Liver (tissue), 9 donors: ENCODE data around the gene HFM1. TPM values are rescaled to one million over a fixed set of nuclear protein-coding genes. Genes with fewer than 3 reads are reported as not detected.
"Not testable (repeated sequence)": the region's sequence is repeated elsewhere in the genome, so short reads cannot be mapped to it uniquely, and the experiment has no call there.

Experiments
- DNase-seq: peaks from one replicate; pipeline ENCODE4 v3.0.0-alpha.2; 2017; ENCODE audit warnings: low spot score
- H3K27ac ChIP-seq, 2 donors: one replicate each; pipeline ENCODE4 v1.7.0; 2013; ENCODE audit warnings: inconsistent platforms in 2 of 2, low read length in 2 of 2, control low read depth in 1 of 2, low read depth in 1 of 2, mild to moderate bottlenecking in 1 of 2
- H3K27me3 ChIP-seq, 4 donors: one replicate each; pipeline versions ENCODE4 v1.6.1 to v1.7.0; 2013; ENCODE audit warnings: low read length in 3 of 4, inconsistent platforms in 1 of 4, mild to moderate bottlenecking in 1 of 4, moderate library complexity in 1 of 4; ENCODE audit not compliant: control insufficient read depth in 4 of 4, insufficient read depth in 4 of 4
- H3K36me3 ChIP-seq, 4 donors: one replicate each; pipeline versions ENCODE4 v1.6.1 to v1.7.0; 2013; ENCODE audit warnings: low read length in 3 of 4, mild to moderate bottlenecking in 3 of 4, low read depth in 1 of 4, moderate library complexity in 1 of 4; ENCODE audit not compliant: control insufficient read depth in 4 of 4, insufficient read depth in 3 of 4
- H3K4me1 ChIP-seq, 4 donors: one replicate each; pipeline versions ENCODE4 v1.6.1 to v1.7.0; 2013; ENCODE audit warnings: low read length in 3 of 4, mild to moderate bottlenecking in 3 of 4, moderate library complexity in 1 of 4; ENCODE audit not compliant: control insufficient read depth in 4 of 4, insufficient read depth in 4 of 4
- H3K4me3 ChIP-seq, 3 donors: one replicate each; pipeline versions ENCODE4 v1.6.1 to v1.7.0; 2013; ENCODE audit warnings: low read length in 3 of 3, control low read depth in 1 of 3, low read depth in 1 of 3, mild to moderate bottlenecking in 1 of 3
- H3K9ac ChIP-seq, 2 donors: one replicate each; pipeline ENCODE4 v1.7.0; 2013; ENCODE audit warnings: low read length in 2 of 2, mild to moderate bottlenecking in 2 of 2, moderate library complexity in 2 of 2, control low read depth in 1 of 2, low read depth in 1 of 2
- H3K9me3 ChIP-seq, 4 donors: one replicate each; pipeline versions ENCODE4 v1.6.1 to v1.7.0; 2013; ENCODE audit warnings: low read length in 3 of 4; ENCODE audit not compliant: control insufficient read depth in 4 of 4
- EGR1 ChIP-seq, 2 donors: IDR thresholded peaks; 2 replicates each; pipeline ENCODE4 v1.6.1; 2016 to 2018; ENCODE audit warnings: antibody characterized with exemption in 2 of 2, low read depth in 2 of 2
- FOXA1 ChIP-seq: IDR thresholded peaks from 2 replicates; pipeline ENCODE4 v1.6.1; 2016; ENCODE audit warnings: antibody characterized with exemption
- FOXA2 ChIP-seq: IDR thresholded peaks from 2 replicates; pipeline ENCODE4 v1.6.1; 2016; ENCODE audit warnings: antibody characterized with exemption
- GABPA ChIP-seq, 2 donors: IDR thresholded peaks in 1 of 2; conservative IDR thresholded peaks in 1 of 2; 2 replicates each; pipeline ENCODE4 v1.6.1; 2016; ENCODE audit warnings: antibody characterized with exemption in 2 of 2, mild to moderate bottlenecking in 1 of 2, moderate library complexity in 1 of 2
- HNF4A ChIP-seq, 2 donors: conservative IDR thresholded peaks; 2 replicates each; pipeline ENCODE4 v1.6.1; 2016; ENCODE audit warnings: antibody characterized with exemption in 2 of 2, mild to moderate bottlenecking in 2 of 2
- HNF4G ChIP-seq: IDR thresholded peaks from 2 replicates; pipeline ENCODE4 v1.6.1; 2016; ENCODE audit warnings: antibody characterized with exemption
- JUND ChIP-seq, 2 donors: IDR thresholded peaks; 2 replicates each; pipeline ENCODE4 v1.6.1; 2016; ENCODE audit warnings: antibody characterized with exemption in 2 of 2
- NR2F2 ChIP-seq: IDR thresholded peaks from 2 replicates; pipeline ENCODE4 v1.6.1; 2016; ENCODE audit warnings: antibody characterized with exemption
- RAD21 ChIP-seq, 2 donors: IDR thresholded peaks; 2 replicates each; pipeline ENCODE4 v1.6.1; 2016; ENCODE audit warnings: antibody characterized with exemption in 2 of 2, mild to moderate bottlenecking in 2 of 2
- RXRA ChIP-seq, 2 donors: IDR thresholded peaks; 2 replicates each; pipeline ENCODE4 v1.6.1; 2017 to 2018; ENCODE audit warnings: antibody characterized with exemption in 2 of 2, mild to moderate bottlenecking in 1 of 2
- YY1 ChIP-seq: IDR thresholded peaks from 2 replicates; pipeline ENCODE4 v1.6.1; 2016; ENCODE audit warnings: antibody characterized with exemption, mild to moderate bottlenecking
- WGBS: extraction: QIAGEN DNeasy Blood & Tissue Kit; methylation state at CpG from one replicate; pipeline ENCODE4 v1.1.7; 2013; 5-methylcytosine and 5-hydroxymethylcytosine counted together
- polyA plus RNA-seq, 2 donors: library from polyadenylated mRNA; stranded (reverse) in 1 of 2; unstranded in 1 of 2; fragments of 200-250 nt in 1 of 2; fragments of >200 nt in 1 of 2; fragmentation: Nextera tagmentation in 1 of 2; extraction: Ambion mirVana in 1 of 2; gene quantifications; one replicate each; pipeline versions ENCODE4 v1.2.1 to v1.2.3, GENCODE V29; 2013 to 2015
- total RNA-seq, 2 donors: library from RNA; depleted of rRNA; stranded (reverse); fragments of >200 nt; gene quantifications; one replicate each; pipeline ENCODE4 v1.2.3, GENCODE V29; 2014
- TF ChIP-seq, protein P1 (sequence below): IDR thresholded peaks from 2 replicates; pipeline ENCODE4 v1.6.1; 2016; ENCODE audit warnings: antibody characterized with exemption
- TF ChIP-seq, protein P2 (sequence below): fragments of 150-350 bp; IDR thresholded peaks from 2 replicates; pipeline ENCODE4 v1.5.1; 2017; ENCODE audit warnings: improper control_type of control experiment, low read depth, low read length; ENCODE audit not compliant: missing input control
- TF ChIP-seq, protein P3 (sequence below): IDR thresholded peaks from 2 replicates; pipeline ENCODE4 v1.6.1; 2016; ENCODE audit warnings: antibody characterized with exemption, mild to moderate bottlenecking
- donor health status: healthy.
- donor health status: healthy.
- donor health status: healthy.
- donor health status: healthy.
- donor health status: healthy.

Gene HFM1
- total and polyA plus RNA-seq, 4 donors, result 0.01 to 2.8 (median 0.29) TPM

DNA sequence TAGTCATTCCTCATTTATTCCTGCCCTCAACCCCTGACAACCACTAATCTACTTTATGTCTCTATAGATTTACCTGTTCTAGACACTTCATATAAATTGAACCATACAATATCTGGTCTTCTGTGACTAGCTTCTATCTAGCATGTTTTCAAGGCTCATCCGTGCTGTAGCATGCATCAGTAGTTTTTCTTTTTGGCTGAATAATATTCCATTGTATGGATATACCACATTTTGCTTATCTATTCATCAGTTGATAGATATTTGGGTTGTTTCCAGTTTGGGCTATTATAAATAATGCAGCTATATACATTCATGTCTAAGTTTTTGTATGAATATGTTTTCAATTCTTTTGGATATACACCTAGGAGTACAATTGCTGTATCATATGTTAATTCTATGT, 101.5 kb downstream of the HFM1 start:
- peaks cover 0 to 6% (median 0%) of the 10 kb centered on the region in 4 donors for H3K9me3 ChIP-seq
- H3K4me1 ChIP-seq, result no peaks in the 10 kb centered on the region
- no peak overlapping the region for H3K27ac ChIP-seq
- no peak overlapping the region for H3K4me3 ChIP-seq
- WGBS, result 88% methylated on average over 1 of the region's 1 CpG
- H3K27me3 ChIP-seq, result no peaks in the 10 kb centered on the region
- DNase-seq, result no peak
- no peak overlapping the region for H3K9ac ChIP-seq
- H3K36me3 ChIP-seq, result no peaks in the 10 kb centered on the region
- TF ChIP-seq JUND (IDR thresholded peaks at IDR 0.05) (no peak), RXRA (IDR thresholded peaks at IDR 0.05) (no peak), FOXA1 (no peak), HNF4A (conservative IDR thresholded peaks at IDR 0.05) (no peak), YY1 (no peak), NR2F2 (no peak), EGR1 (IDR thresholded peaks at IDR 0.05; ENCODE audit: low read depth in 2 of 2) (no peak), RAD21 (IDR thresholded peaks at IDR 0.05) (no peak), HNF4G (no peak), GABPA (IDR thresholded peaks at IDR 0.05 in 1 of 2, conservative IDR thresholded peaks at IDR 0.05 in 1 of 2) (no peak), FOXA2 (no peak)
- TF ChIP-seq, protein P1, sequence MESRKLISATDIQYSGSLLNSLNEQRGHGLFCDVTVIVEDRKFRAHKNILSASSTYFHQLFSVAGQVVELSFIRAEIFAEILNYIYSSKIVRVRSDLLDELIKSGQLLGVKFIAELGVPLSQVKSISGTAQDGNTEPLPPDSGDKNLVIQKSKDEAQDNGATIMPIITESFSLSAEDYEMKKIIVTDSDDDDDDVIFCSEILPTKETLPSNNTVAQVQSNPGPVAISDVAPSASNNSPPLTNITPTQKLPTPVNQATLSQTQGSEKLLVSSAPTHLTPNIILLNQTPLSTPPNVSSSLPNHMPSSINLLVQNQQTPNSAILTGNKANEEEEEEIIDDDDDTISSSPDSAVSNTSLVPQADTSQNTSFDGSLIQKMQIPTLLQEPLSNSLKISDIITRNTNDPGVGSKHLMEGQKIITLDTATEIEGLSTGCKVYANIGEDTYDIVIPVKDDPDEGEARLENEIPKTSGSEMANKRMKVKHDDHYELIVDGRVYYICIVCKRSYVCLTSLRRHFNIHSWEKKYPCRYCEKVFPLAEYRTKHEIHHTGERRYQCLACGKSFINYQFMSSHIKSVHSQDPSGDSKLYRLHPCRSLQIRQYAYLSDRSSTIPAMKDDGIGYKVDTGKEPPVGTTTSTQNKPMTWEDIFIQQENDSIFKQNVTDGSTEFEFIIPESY, result no peak
- TF ChIP-seq, protein P2, sequence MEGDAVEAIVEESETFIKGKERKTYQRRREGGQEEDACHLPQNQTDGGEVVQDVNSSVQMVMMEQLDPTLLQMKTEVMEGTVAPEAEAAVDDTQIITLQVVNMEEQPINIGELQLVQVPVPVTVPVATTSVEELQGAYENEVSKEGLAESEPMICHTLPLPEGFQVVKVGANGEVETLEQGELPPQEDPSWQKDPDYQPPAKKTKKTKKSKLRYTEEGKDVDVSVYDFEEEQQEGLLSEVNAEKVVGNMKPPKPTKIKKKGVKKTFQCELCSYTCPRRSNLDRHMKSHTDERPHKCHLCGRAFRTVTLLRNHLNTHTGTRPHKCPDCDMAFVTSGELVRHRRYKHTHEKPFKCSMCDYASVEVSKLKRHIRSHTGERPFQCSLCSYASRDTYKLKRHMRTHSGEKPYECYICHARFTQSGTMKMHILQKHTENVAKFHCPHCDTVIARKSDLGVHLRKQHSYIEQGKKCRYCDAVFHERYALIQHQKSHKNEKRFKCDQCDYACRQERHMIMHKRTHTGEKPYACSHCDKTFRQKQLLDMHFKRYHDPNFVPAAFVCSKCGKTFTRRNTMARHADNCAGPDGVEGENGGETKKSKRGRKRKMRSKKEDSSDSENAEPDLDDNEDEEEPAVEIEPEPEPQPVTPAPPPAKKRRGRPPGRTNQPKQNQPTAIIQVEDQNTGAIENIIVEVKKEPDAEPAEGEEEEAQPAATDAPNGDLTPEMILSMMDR, result no peak
- TF ChIP-seq, protein P3, sequence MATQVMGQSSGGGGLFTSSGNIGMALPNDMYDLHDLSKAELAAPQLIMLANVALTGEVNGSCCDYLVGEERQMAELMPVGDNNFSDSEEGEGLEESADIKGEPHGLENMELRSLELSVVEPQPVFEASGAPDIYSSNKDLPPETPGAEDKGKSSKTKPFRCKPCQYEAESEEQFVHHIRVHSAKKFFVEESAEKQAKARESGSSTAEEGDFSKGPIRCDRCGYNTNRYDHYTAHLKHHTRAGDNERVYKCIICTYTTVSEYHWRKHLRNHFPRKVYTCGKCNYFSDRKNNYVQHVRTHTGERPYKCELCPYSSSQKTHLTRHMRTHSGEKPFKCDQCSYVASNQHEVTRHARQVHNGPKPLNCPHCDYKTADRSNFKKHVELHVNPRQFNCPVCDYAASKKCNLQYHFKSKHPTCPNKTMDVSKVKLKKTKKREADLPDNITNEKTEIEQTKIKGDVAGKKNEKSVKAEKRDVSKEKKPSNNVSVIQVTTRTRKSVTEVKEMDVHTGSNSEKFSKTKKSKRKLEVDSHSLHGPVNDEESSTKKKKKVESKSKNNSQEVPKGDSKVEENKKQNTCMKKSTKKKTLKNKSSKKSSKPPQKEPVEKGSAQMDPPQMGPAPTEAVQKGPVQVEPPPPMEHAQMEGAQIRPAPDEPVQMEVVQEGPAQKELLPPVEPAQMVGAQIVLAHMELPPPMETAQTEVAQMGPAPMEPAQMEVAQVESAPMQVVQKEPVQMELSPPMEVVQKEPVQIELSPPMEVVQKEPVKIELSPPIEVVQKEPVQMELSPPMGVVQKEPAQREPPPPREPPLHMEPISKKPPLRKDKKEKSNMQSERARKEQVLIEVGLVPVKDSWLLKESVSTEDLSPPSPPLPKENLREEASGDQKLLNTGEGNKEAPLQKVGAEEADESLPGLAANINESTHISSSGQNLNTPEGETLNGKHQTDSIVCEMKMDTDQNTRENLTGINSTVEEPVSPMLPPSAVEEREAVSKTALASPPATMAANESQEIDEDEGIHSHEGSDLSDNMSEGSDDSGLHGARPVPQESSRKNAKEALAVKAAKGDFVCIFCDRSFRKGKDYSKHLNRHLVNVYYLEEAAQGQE, result no peak

DNA sequence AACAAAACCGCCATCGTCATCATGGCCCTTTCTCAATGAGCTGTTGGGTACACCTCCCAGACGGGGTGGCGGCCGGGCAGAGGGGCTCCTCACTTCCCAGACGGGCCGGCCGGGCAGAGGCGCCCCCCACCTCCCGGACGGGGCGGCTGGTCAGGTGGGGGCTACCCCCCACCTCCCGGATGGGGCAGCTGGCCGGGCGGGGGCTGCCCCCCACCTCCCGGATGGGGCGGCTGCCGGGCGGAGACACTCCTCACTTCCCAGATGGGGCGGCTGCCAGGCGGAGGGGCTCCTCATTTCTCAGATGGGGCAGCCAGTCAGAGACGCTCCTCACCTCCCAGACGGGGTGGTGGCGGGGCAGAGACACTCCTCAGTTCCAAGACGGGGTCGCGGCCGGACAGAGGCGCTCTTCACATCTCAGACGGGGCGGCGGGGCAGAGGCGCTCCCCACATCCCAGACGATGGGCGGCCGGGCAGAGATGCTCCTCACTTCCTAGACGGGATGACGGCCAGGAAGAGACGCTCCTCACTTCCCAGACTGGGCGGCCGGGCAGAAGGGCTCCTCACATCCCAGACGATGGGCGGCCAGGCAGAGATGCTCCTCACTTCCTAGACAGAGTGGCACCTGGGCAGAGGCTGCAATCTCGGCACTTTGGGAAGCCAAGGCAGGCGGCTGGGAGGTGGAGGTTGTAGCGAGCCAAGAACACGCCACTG, 115.6 kb downstream of the HFM1 start:
- H3K36me3 ChIP-seq, H3K27me3 ChIP-seq, H3K4me3 ChIP-seq, H3K9me3 ChIP-seq, DNase-seq, H3K27ac ChIP-seq, H3K4me1 ChIP-seq, H3K9ac ChIP-seq: not testable (repeated sequence)
- WGBS, result 95% methylated on average over 42 of the region's 47 CpGs

DNA sequence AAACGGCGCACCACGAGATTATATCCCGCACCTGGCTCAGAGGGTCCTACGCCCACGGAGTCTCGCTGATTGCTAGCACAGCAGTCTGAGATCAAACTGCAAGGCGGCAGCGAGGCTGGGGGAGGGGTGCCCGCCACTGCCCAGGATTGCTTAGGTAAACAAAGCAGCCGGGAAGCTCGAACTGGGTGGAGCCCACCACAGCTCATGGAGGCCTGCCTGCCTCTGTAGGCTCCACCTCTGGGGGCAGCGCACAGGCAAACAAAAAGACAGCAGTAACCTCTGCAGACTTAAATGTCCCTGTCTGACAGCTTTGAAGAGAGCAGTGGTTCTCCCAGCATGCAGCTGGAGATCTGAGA, 117.7 kb downstream of the HFM1 start:
- not testable (repeated sequence) for H3K9me3 ChIP-seq, H3K4me1 ChIP-seq, H3K27me3 ChIP-seq, H3K9ac ChIP-seq, DNase-seq, H3K36me3 ChIP-seq, H3K27ac ChIP-seq, H3K4me3 ChIP-seq
- WGBS, result 63% methylated on average over 6 of the region's 13 CpGs

DNA sequence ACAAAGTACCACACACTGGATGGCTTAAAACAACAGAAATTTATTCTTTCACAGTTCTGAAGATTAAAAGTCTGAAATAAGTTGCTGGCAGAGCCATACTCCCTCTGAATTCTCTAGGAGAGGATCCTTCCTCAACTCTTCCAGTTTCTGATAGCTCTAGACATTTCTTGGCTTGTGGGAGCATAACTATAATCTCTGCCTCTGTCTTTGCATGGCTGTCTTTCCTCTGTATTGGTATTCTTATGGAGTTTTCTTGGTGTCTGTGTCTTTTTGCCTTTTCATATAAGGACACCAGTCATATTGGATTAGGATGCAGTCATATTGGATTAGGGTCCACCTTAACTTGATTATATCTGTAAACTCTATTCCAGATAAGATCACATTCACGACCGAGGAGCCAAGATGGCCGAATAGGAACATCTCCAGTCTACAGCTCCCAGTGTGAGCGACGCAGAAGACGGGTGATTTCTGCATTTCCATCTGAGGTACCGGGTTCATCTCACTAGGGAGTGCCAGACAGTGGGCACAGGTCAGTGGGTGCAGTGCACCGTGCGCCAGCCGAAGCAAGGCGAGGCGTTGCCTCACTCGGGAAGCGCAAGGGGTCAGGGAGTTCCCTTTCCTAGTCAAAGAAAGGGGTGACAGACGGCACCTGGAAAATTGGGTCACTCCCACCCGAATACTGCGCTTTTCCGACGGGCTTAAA, 118.2 kb downstream of the HFM1 start:
- DNase-seq, H3K27me3 ChIP-seq, H3K27ac ChIP-seq, H3K4me1 ChIP-seq, H3K9ac ChIP-seq, H3K4me3 ChIP-seq, H3K9me3 ChIP-seq, H3K36me3 ChIP-seq: not testable (repeated sequence)
- 92% methylated on average over 15 of the region's 19 CpGs for WGBS
